ENCODE results near the gene CALU. TPM values are rescaled to one million over a fixed set of nuclear protein-coding genes. Genes with fewer than 3 reads are reported as not detected.

The CALU gene
- total RNA-seq, 2 experiments from 2014 or later, result 34.8 to 35.5 TPM

DNA sequence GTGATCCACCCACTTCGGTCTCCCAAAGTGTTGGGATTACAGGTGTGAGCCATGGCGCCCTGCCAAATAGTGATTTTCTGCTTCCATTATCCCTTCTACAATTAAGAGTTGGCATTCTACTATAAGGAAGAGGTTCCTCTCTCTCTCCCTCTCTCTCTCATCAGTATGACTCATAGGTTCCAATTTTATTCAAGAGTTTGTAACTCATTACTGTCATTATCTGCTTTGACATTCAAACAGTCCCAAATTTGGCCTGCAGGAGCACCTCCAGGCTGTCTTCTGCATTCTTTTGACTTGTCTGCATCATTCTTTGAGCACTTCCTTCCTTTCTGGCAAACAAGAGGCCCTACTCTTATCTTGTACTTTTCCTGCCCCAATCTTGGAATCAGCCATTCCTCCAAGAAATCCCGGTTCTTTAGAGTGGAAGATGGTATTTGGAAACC lies 33.2 kb upstream of the CALU start:
- Mint-ChIP-seq H3K4me3 (no peak overlapping the region), H3K4me1 (ENCODE audit: low read depth) (no peaks in the 10 kb centered on the region), H3K9me3 (ENCODE audit: insufficient read depth) (no peaks in the 10 kb centered on the region), H3K27ac (no peak overlapping the region), H3K27me3 (ENCODE audit: low read depth) (peaks cover 26% of the 10 kb centered on the region), H3K36me3 (ENCODE audit: low read depth) (no peaks in the 10 kb centered on the region)
- no peak for DNase-seq
- ChIA-PET CTCF (no interaction called here), POLR2A (no interaction called here)
- ATAC-seq, result no peak

GRCh38 chr7:128707752-128708151 lies 31.4 kb upstream of the CALU start:
- DNase-seq, result no peak
- no peaks in the 10 kb centered on the region for H3K4me1 Mint-ChIP-seq (ENCODE audit: low read depth)
- ChIA-PET CTCF (no interaction called here), POLR2A (no interaction called here)
- no peaks in the 10 kb centered on the region for H3K9me3 Mint-ChIP-seq (ENCODE audit: insufficient read depth)
- H3K27me3 Mint-ChIP-seq (ENCODE audit: low read depth), result peaks cover 17% of the 10 kb centered on the region
- no peaks in the 10 kb centered on the region for H3K36me3 Mint-ChIP-seq (ENCODE audit: low read depth)
- H3K27ac Mint-ChIP-seq, result no peak overlapping the region
- H3K4me3 Mint-ChIP-seq, result no peak overlapping the region
- ATAC-seq, result no peak

GRCh38 chr7:128708235-128708634 lies 30.9 kb upstream of the CALU start:
- ChIA-PET POLR2A (no interaction called here), CTCF (interaction anchor here (1.1 kb wide), 1 partner anchor 11 kb away, joined by 4 read pairs; no protein-coding TSS in a partner anchor)
- Mint-ChIP-seq H3K36me3 (ENCODE audit: low read depth) (no peaks in the 10 kb centered on the region), H3K27me3 (ENCODE audit: low read depth) (peaks cover 18% of the 10 kb centered on the region), H3K27ac (no peak overlapping the region), H3K9me3 (ENCODE audit: insufficient read depth) (no peaks in the 10 kb centered on the region), H3K4me3 (no peak overlapping the region), H3K4me1 (ENCODE audit: low read depth) (no peaks in the 10 kb centered on the region)
- DNase-seq (no peak), ATAC-seq (no peak)

DNA sequence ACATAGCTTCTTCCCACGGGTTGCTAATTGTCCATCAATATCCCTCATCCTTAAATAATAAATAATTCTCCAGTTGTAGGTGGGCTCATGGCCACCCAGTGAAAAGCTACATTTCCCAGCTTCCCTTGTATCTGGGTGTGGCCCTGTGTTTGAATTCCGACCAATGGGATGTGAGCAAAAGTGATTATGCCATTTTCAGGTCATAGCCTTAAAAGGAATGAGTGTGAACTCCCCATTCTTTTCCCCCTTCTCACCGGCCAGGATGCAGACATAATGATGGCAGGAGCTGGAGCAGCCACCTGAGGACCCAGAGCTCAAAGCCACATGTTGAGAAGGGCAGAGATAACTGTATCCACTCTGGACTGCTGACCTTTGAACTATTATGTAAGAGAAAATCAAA lies 30.3 kb upstream of the CALU start:
- DNase-seq (no peak), ATAC-seq (no peak)
- no peak overlapping the region for H3K4me3 Mint-ChIP-seq
- ChIA-PET CTCF (interaction anchor here (1.1 kb wide), 1 partner anchor 11 kb away, joined by 4 read pairs; no protein-coding TSS in a partner anchor), POLR2A (no interaction called here)
- H3K36me3 Mint-ChIP-seq (ENCODE audit: low read depth), result no peaks in the 10 kb centered on the region
- no peak overlapping the region for H3K27ac Mint-ChIP-seq
- H3K27me3 Mint-ChIP-seq (ENCODE audit: low read depth), result peaks cover 16% of the 10 kb centered on the region
- no peaks in the 10 kb centered on the region for H3K9me3 Mint-ChIP-seq (ENCODE audit: insufficient read depth)
- no peaks in the 10 kb centered on the region for H3K4me1 Mint-ChIP-seq (ENCODE audit: low read depth)

- no peak for ATAC-seq
- H3K9me3 Mint-ChIP-seq (ENCODE audit: insufficient read depth), result no peaks in the 10 kb centered on the region
- H3K27me3 Mint-ChIP-seq (ENCODE audit: low read depth), result peaks cover 21% of the 10 kb centered on the region
- no peak overlapping the region for H3K27ac Mint-ChIP-seq
- no peak for DNase-seq
- no peaks in the 10 kb centered on the region for H3K4me1 Mint-ChIP-seq (ENCODE audit: low read depth)
- H3K4me3 Mint-ChIP-seq, result no peak overlapping the region
- H3K36me3 Mint-ChIP-seq (ENCODE audit: low read depth), result no peaks in the 10 kb centered on the region
- ChIA-PET POLR2A (interaction anchor here (0.7 kb wide), 1 partner anchor 12 kb away, joined by 3 read pairs; no protein-coding TSS in a partner anchor), CTCF (no interaction called here)
These were observed 28.7 kb upstream of the CALU start for GRCh38 chr7:128710481-128710880.

DNA sequence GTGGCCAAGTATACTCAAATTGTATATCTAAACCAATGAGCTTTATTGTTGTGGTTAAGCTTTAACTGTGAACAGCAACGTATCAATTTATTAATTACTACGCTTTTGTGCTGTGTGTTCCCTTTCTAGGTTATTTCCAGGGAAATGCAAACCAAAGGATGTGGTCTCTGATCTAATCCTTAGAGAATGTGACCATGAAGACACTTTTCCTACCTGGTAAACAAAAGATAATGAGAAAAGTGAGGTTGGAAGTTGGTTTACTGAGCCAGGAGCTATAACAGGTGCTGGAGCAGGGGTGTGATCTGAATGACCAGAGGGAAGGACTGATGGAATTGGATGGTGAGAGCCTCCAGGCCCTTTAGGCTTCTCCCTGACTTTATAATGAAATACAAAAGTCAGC lies 25.4 kb upstream of the CALU start:
- no peak overlapping the region for H3K27ac Mint-ChIP-seq
- no peaks in the 10 kb centered on the region for H3K9me3 Mint-ChIP-seq (ENCODE audit: insufficient read depth)
- ChIA-PET POLR2A (no interaction called here), CTCF (no interaction called here)
- ATAC-seq (no peak), DNase-seq (no peak)
- H3K27me3 Mint-ChIP-seq (ENCODE audit: low read depth), result peaks cover 27% of the 10 kb centered on the region
- H3K4me1 Mint-ChIP-seq (ENCODE audit: low read depth), result no peaks in the 10 kb centered on the region
- H3K36me3 Mint-ChIP-seq (ENCODE audit: low read depth), result no peaks in the 10 kb centered on the region
- H3K4me3 Mint-ChIP-seq, result no peak overlapping the region

DNA sequence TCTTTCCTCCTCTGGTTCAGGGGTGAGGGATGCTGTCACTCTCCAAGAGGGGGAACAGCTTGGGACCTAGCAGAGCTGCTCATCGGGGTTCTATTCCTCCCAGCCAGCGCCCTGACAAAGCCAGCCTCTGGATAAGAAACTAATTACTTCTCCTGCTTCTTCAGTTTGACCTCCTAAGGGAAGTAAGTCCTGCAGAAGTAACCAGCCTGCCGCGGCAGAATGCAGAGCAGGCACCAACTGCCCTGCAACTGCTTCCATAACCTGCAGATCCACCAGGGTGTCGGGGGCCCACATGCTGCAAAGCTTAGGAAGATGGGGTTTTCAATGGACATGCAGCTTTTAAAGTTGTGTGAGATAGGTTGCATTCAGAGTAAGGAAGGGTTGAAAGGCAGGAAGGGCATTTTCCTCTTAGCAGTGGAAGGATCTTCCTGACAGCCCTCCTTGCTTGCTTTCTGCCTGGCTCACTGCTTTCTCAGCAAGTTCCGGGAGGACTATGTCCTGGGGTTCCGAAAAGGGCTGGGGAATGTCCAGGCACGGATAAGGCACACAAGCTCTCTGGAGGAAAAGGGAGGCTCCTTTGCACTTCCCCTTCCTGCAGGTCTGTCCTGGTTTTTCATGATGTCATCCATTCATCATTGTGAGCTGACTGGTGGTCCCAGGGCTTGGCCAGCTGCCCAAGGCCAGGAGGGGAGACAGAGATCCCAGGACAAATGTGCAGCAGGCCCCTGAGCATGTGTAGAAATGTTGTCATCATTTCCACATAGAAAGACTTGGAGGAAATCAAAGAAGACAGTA lies 24.3 kb upstream of the CALU start:
- POLR2A ChIA-PET, result no interaction called here
- H3K9me3 Mint-ChIP-seq (ENCODE audit: insufficient read depth), result no peaks in the 10 kb centered on the region
- DNase-seq (no peak), ATAC-seq (no peak)
- H3K4me1 Mint-ChIP-seq (ENCODE audit: low read depth), result no peaks in the 10 kb centered on the region
- no peak overlapping the region for H3K27ac Mint-ChIP-seq
- CTCF ChIA-PET, result no interaction called here
- H3K36me3 Mint-ChIP-seq (ENCODE audit: low read depth), result no peaks in the 10 kb centered on the region
- no peak overlapping the region for H3K4me3 Mint-ChIP-seq
- peaks cover 28% of the 10 kb centered on the region for H3K27me3 Mint-ChIP-seq (ENCODE audit: low read depth)

DNA sequence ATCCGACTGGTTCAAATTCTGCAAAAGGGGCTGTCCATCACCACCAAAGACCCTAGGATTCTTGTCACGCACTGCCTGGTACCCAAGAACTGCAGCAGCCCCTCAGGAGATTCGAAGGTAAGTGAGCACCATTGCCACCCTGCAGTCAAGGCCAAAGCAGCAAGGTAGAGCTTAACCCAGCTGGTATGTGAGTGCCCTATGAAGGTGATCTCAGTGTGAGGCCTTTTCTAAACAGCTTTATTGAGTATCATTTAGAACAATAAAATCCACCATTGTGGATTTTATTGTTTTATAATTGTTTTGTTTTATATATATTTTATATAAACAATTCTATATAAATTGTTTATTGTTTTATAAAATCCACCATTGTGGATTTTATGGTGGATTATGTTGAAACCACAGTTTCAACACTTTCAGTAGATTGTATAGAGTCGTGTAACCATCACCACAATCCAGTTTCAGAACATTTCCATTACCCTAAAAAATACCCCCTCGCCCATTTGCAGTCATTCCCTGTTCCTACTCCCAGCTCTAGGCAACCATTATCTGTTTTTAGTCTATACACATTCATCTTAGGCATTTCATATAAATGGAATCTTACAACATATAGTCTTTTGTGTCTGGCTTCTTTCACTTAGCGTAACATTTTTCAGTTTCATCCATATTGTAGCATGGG lies 20.1 kb upstream of the CALU start:
- CTCF ChIA-PET, result interaction anchor here (0.9 kb wide), 1 partner anchor 46 kb away, joined by 3 read pairs; no protein-coding TSS in a partner anchor
- DNase-seq, result no peak
- POLR2A ChIA-PET, result no interaction called here
- H3K27me3 Mint-ChIP-seq (ENCODE audit: low read depth), result peaks cover 27% of the 10 kb centered on the region
- H3K9me3 Mint-ChIP-seq (ENCODE audit: insufficient read depth), result no peaks in the 10 kb centered on the region
- no peak overlapping the region for H3K4me3 Mint-ChIP-seq
- no peak for ATAC-seq
- no peaks in the 10 kb centered on the region for H3K4me1 Mint-ChIP-seq (ENCODE audit: low read depth)
- H3K36me3 Mint-ChIP-seq (ENCODE audit: low read depth), result no peaks in the 10 kb centered on the region
- no peak overlapping the region for H3K27ac Mint-ChIP-seq

- ATAC-seq, result no peak
- ChIA-PET POLR2A (no interaction called here), CTCF (no interaction called here)
These were observed 17.8 kb upstream of the CALU start for GRCh38 chr7:128721376-128721775.

GRCh38 chr7:128724743-128725142 lies 14.4 kb upstream of the CALU start:
- H3K4me3 Mint-ChIP-seq, result no peak overlapping the region
- no peaks in the 10 kb centered on the region for H3K4me1 Mint-ChIP-seq (ENCODE audit: low read depth)
- POLR2A ChIA-PET, result no interaction called here
- no peaks in the 10 kb centered on the region for H3K36me3 Mint-ChIP-seq (ENCODE audit: low read depth)
- peaks cover 19% of the 10 kb centered on the region for H3K27me3 Mint-ChIP-seq (ENCODE audit: low read depth)
- H3K9me3 Mint-ChIP-seq (ENCODE audit: insufficient read depth), result no peaks in the 10 kb centered on the region
- DNase-seq (no peak), ATAC-seq (no peak)
- CTCF ChIA-PET, result interaction anchor here (1.5 kb wide), 1 partner anchor 15 kb away, joined by 5 read pairs; the partner anchor contains the start of gene CALU
- no peak overlapping the region for H3K27ac Mint-ChIP-seq

More at GRCh38 chr7:128721376-128721775, 17.8 kb upstream of the CALU start:
- Mint-ChIP-seq H3K9me3 (ENCODE audit: insufficient read depth) (no peaks in the 10 kb centered on the region), H3K27me3 (ENCODE audit: low read depth) (peaks cover 19% of the 10 kb centered on the region), H3K4me1 (ENCODE audit: low read depth) (no peaks in the 10 kb centered on the region), H3K36me3 (ENCODE audit: low read depth) (no peaks in the 10 kb centered on the region), H3K27ac (no peak overlapping the region), H3K4me3 (no peak overlapping the region)
- DNase-seq, result no peak

GRCh38 chr7:128725531-128725930 lies 13.6 kb upstream of the CALU start:
- ChIA-PET POLR2A (interaction anchor here (1.6 kb wide), 1 partner anchor 13 kb away, joined by 5 read pairs; the partner anchor contains the start of gene CALU), CTCF (no interaction called here)
- H3K36me3 Mint-ChIP-seq (ENCODE audit: low read depth), result no peaks in the 10 kb centered on the region
- DNase-seq (no peak), ATAC-seq (no peak)
- H3K4me1 Mint-ChIP-seq (ENCODE audit: low read depth), result no peaks in the 10 kb centered on the region
- H3K9me3 Mint-ChIP-seq (ENCODE audit: insufficient read depth), result no peaks in the 10 kb centered on the region
- H3K4me3 Mint-ChIP-seq, result no peak overlapping the region
- H3K27ac Mint-ChIP-seq, result no peak overlapping the region
- H3K27me3 Mint-ChIP-seq (ENCODE audit: low read depth), result peaks cover 19% of the 10 kb centered on the region

GRCh38 chr7:128726059-128726736 lies 13.0 kb upstream of the CALU start:
- Mint-ChIP-seq H3K27me3 (ENCODE audit: low read depth) (peaks cover 22% of the 10 kb centered on the region), H3K4me3 (no peak overlapping the region), H3K36me3 (ENCODE audit: low read depth) (no peaks in the 10 kb centered on the region), H3K9me3 (ENCODE audit: insufficient read depth) (no peaks in the 10 kb centered on the region), H3K27ac (no peak overlapping the region), H3K4me1 (ENCODE audit: low read depth) (no peaks in the 10 kb centered on the region)
- POLR2A ChIA-PET, result interaction anchor here (1.6 kb wide), 1 partner anchor 13 kb away, joined by 5 read pairs; the partner anchor contains the start of gene CALU
- ATAC-seq (no peak), DNase-seq (no peak)
- CTCF ChIA-PET, result no interaction called here
